Thyroid gland (tissue), 4 donors: Measurements from ENCODE around the gene MLH3. TPM values are rescaled to one million over a fixed set of nuclear protein-coding genes. Genes with fewer than 3 reads are reported as not detected.
A peak's percentile ranks its signal among the peaks of the same experiment; 100 is the strongest.

ENCODE experiments used
- DNase-seq, 2 donors: peaks; one replicate each; pipeline ENCODE4 v3.0.0-alpha.2; 2019
- H3K27ac ChIP-seq, 3 donors: fragments of 200-600 bp; sonication (generic); 1 replicate in 2 of 3; 2 replicates in 1 of 3; pipeline ENCODE4 v1.5.1; 2016 to 2019; ENCODE audit warnings: mild to moderate bottlenecking in 1 of 3, moderate library complexity in 1 of 3
- H3K27me3 ChIP-seq: fragments of 200-600 bp; sonication (generic); one replicate; pipeline ENCODE4 v1.5.1; 2019
- H3K36me3 ChIP-seq, 2 donors: fragments of 200-600 bp; sonication (generic); one replicate each; pipeline ENCODE4 v1.5.1; 2016 to 2019
- H3K4me1 ChIP-seq, 2 donors: fragments of 200-600 bp; sonication (generic); one replicate each; pipeline ENCODE4 v1.5.1; 2017 to 2019
- H3K4me3 ChIP-seq, 3 donors: fragments of 200-600 bp; sonication (generic); replicated peaks in 1 of 3; 1 replicate in 2 of 3; 2 replicates in 1 of 3; pipeline ENCODE4 v1.5.1; 2016; ENCODE audit warnings: mild to moderate bottlenecking in 1 of 3
- H3K9me3 ChIP-seq: fragments of 200-600 bp; sonication (generic); one replicate; pipeline ENCODE4 v1.5.1; 2017
- CTCF ChIP-seq, 6 experiments: fragments of 200-600 bp in 3 of 6; fragments of 450-650 bp in 3 of 6; sonication (generic) in 3 of 6; IDR thresholded peaks; one replicate each; pipeline ENCODE4 v1.5.1; 2016 to 2019; ENCODE audit warnings: antibody characterized with exemption in 6 of 6, mild to moderate bottlenecking in 2 of 6, inconsistent platforms in 1 of 6, moderate library complexity in 1 of 6
- POLR2A ChIP-seq, 2 donors: fragments of 450-650 bp; IDR thresholded peaks; one replicate each; pipeline ENCODE4 v1.6.1; 2017; ENCODE audit warnings: antibody characterized with exemption in 2 of 2, mild to moderate bottlenecking in 2 of 2, moderate library complexity in 1 of 2
- WGBS, 2 donors: methylation state at CpG; one replicate each; pipeline ENCODE4 v1.1.5; 2017; 5-methylcytosine and 5-hydroxymethylcytosine counted together
- intact Hi-C: fragments of 100-400 bp; cut with DNase I; formaldehyde crosslinking; loops from one replicate; pipeline ENCODE4 v1.15.1; 2023
- total RNA-seq, 4 donors: library from RNA; depleted of rRNA; stranded (reverse); fragments of >200 nt; gene quantifications; one replicate each; pipeline ENCODE4 v1.2.3, GENCODE V29; 2016

Gene MLH3
- total RNA-seq, 4 donors from 2014 or later = 48.1 to 68.1 (median 57.9) TPM

- TF ChIP-seq CTCF (IDR thresholded peaks at IDR 0.05) (no peak), POLR2A (IDR thresholded peaks at IDR 0.05) (no peak)
- 96 to 98% methylated on average over 4 of the region's 4 CpGs for WGBS, 2 donors
- DNase-seq = no peak
- no peaks in the 10 kb centered on the region for H3K9me3 ChIP-seq
- H3K36me3 ChIP-seq = peaks cover 18 to 36% of the 10 kb centered on the region in 2 donors
- no peak overlapping the region for H3K4me3 ChIP-seq
- peaks cover 52 to 69% of the 10 kb centered on the region in 2 donors for H3K4me1 ChIP-seq
- intact Hi-C loops = no loop called here
- H3K27ac ChIP-seq = peak overlapping the region; percentile 52 to 89 (median 83)
- H3K27me3 ChIP-seq = no peaks in the 10 kb centered on the region
These were observed 40.7 kb downstream of the MLH3 start for GRCh38 chr14:75010472-75011093.

GRCh38 chr14:75009176-75009575, 42.1 kb downstream of the MLH3 start:
- no peaks in the 10 kb centered on the region for H3K27me3 ChIP-seq
- 47 to 53% methylated on average over 4 of the region's 4 CpGs for WGBS, 2 donors
- peak; percentile 94 to 95 for DNase-seq
- TF ChIP-seq CTCF (IDR thresholded peaks at IDR 0.05) = no peak
- peak in 1 of 2 donors; percentile 35 for TF ChIP-seq POLR2A (IDR thresholded peaks at IDR 0.05)
- intact Hi-C loops = loop anchor here (5.0 to 10.0 kb wide), 2 partner anchors 56 to 57 kb away; partner anchors contain the start of genes ACYP1 and ZC2HC1C
- H3K4me1 ChIP-seq = peaks cover 65 to 81% of the 10 kb centered on the region in 2 donors
- H3K4me3 ChIP-seq = no peak overlapping the region
- peak overlapping the region; percentile 61 to 89 (median 83) for H3K27ac ChIP-seq
- H3K9me3 ChIP-seq = no peaks in the 10 kb centered on the region
- peaks cover 26 to 30% of the 10 kb centered on the region in 2 donors for H3K36me3 ChIP-seq

- H3K27ac ChIP-seq = peak overlapping the region in 2 of 3 donors; percentile 75 to 87
- 92 to 94% methylated on average over 3 of the region's 3 CpGs for whole genome bisulfite sequencing, 2 donors
- no peak for DNase-seq
- no peak overlapping the region for H3K4me3 ChIP-seq
- no peaks in the 10 kb centered on the region for H3K27me3 ChIP-seq
- intact Hi-C loops = loop anchor here (5.0 to 10.0 kb wide), 2 partner anchors 53 to 59 kb away; partner anchors contain the start of genes ACYP1 and ZC2HC1C
- H3K4me1 ChIP-seq = peaks cover 54 to 60% of the 10 kb centered on the region in 2 donors
- peaks cover 21 to 26% of the 10 kb centered on the region in 2 donors for H3K36me3 ChIP-seq
- no peaks in the 10 kb centered on the region for H3K9me3 ChIP-seq
- TF ChIP-seq POLR2A (IDR thresholded peaks at IDR 0.05) (no peak), CTCF (IDR thresholded peaks at IDR 0.05) (no peak)
These were observed 45.9 kb downstream of the MLH3 start for GRCh38 chr14:75005357-75005756.

- TF ChIP-seq POLR2A (IDR thresholded peaks at IDR 0.05) = no peak
- TF ChIP-seq CTCF (IDR thresholded peaks at IDR 0.05) = no peak
- 5 to 7% methylated on average over 18 of the region's 18 CpGs for WGBS, 2 donors
- DNase-seq = no peak
- Histone ChIP-seq H3K9me3 (no peaks in the 10 kb centered on the region), H3K27ac (peak overlapping the region; percentile 82 to 94 (median 90)), H3K36me3 (peaks cover 21 to 26% of the 10 kb centered on the region in 2 donors), H3K4me3 (peak overlapping the region; percentile 33 to 92 (median 89)), H3K27me3 (no peaks in the 10 kb centered on the region), H3K4me1 (peaks cover 40 to 45% of the 10 kb centered on the region in 2 donors)
- intact Hi-C loops = loop anchor here (10.0 kb wide), 1 partner anchor 61 kb away; the partner anchor contains the start of genes ACYP1 and ZC2HC1C
These were observed 47.8 kb downstream of the MLH3 start for GRCh38 chr14:75003250-75004027.
